Measurements from ENCODE around the gene BAX. TPM values are rescaled to one million over a fixed set of nuclear protein-coding genes. Genes with fewer than 3 reads are reported as not detected.
"Not testable (repeated sequence)": the region's sequence is repeated elsewhere in the genome, so short reads cannot be mapped to it uniquely, and the experiment has no call there.

BAX gene
- total RNA-seq, 2 donors from 2014 or later = 15.3 to 22.7 TPM

GRCh38 chr19:48918801-48919247 is 35.9 kb upstream of the BAX start:
- intact Hi-C loops (cut with DNase I) = no loop called here
- Histone ChIP-seq H3K4me3 (no peak overlapping the region), H3K27me3 (no peaks in the 10 kb centered on the region), H3K4me1 (no peaks in the 10 kb centered on the region), H3K27ac (no peak overlapping the region), H3K36me3 (replicated peaks in 1 of 2; ENCODE audit: insufficient read depth in 1 of 2, low read depth in 2 of 2) (peaks cover 16 to 18% of the 10 kb centered on the region in 2 donors), H3K9me3 (no peaks in the 10 kb centered on the region)
- DNase-seq (no peak), ATAC-seq (no peak)
- 92 to 93% methylated on average over 16 to 18 of the region's 18 CpGs for WGBS, 2 donors
- TF ChIP-seq POLR2A (IDR thresholded peaks at IDR 0.05) (no peak), CTCF (IDR thresholded peaks at IDR 0.05) (no peak)

DNA sequence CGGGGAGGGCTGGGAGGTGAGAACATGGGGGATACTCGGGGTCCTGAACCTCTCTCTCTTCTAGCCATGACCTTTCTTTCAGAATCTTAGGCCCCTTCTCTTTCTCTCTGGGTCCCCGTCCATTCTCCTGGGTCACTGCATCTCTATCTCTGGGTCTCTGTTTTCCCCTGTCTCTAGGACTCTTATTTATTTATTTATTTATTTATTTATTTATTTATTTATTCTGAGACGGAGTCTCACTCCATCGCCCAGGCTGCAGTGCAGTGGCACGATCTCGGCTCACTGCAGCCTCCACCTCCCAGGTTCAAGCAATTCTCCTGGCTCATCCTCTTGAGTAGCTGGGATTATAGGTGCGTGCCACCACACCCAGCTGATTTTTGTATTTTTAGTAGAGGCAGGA is 35.4 kb upstream of the BAX start:
- peaks cover 11 to 16% of the 10 kb centered on the region in 2 donors for H3K36me3 ChIP-seq (replicated peaks in 1 of 2; ENCODE audit: insufficient read depth in 1 of 2, low read depth in 2 of 2)
- H3K9me3 ChIP-seq; ATAC-seq; H3K4me1 ChIP-seq; H3K4me3 ChIP-seq; DNase-seq; H3K27me3 ChIP-seq; intact Hi-C loops (cut with DNase I); H3K27ac ChIP-seq: not testable (repeated sequence)
- 91 to 93% methylated on average over 8 of the region's 8 CpGs for WGBS, 2 donors

DNA sequence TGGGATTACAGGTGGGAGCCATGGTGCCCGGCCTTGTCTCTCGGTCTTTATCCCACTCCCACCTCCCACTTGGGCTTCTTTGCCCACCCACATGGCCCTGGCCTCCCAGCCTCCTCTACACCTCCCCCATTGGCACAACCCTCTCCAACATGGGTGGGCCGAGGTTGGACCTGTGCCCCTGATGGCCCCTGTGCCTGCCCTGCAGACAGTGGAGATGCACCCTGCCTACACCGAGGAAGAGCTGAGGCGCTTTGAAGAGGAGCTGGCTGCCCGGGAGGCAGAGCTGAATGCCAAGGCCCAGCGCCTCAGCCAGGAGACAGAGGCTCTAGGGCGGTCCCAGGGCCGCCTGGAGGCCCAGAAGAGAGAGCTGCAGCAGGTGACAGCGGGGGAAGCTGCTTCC is 33.7 kb upstream of the BAX start:
- no peak for TF ChIP-seq CTCF (IDR thresholded peaks at IDR 0.05)
- TF ChIP-seq POLR2A (IDR thresholded peaks at IDR 0.05) = no peak
- WGBS, 2 donors = 65 to 79% methylated on average over 4 to 8 of the region's 10 CpGs
- Histone ChIP-seq H3K27ac (no peak overlapping the region), H3K36me3 (replicated peaks in 1 of 2; ENCODE audit: insufficient read depth in 1 of 2, low read depth in 2 of 2) (peaks cover 3 to 10% of the 10 kb centered on the region in 2 donors), H3K27me3 (no peaks in the 10 kb centered on the region), H3K4me1 (no peaks in the 10 kb centered on the region), H3K4me3 (no peak overlapping the region), H3K9me3 (no peaks in the 10 kb centered on the region)
- DNase-seq (no peak), ATAC-seq (no peak)
- intact Hi-C loops (cut with DNase I) = no loop called here

GRCh38 chr19:48921721-48922500 is 32.8 kb upstream of the BAX start:
- intact Hi-C loops (cut with DNase I) = no loop called here
- 86 to 88% methylated on average over 4 to 11 of the region's 12 CpGs for WGBS, 2 donors
- peaks cover 2% of the 10 kb centered on the region for H3K4me1 ChIP-seq
- H3K27ac ChIP-seq = no peak overlapping the region
- DNase-seq (no peak), ATAC-seq (no peak)
- H3K9me3 ChIP-seq = no peaks in the 10 kb centered on the region
- no peaks in the 10 kb centered on the region for H3K27me3 ChIP-seq
- no peak for TF ChIP-seq CTCF (IDR thresholded peaks at IDR 0.05)
- peaks cover 3 to 8% of the 10 kb centered on the region in 2 donors for H3K36me3 ChIP-seq (replicated peaks in 1 of 2; ENCODE audit: insufficient read depth in 1 of 2, low read depth in 2 of 2)
- H3K4me3 ChIP-seq = no peak overlapping the region

- TF ChIP-seq POLR2A (IDR thresholded peaks at IDR 0.05) = no peak
- TF ChIP-seq CTCF (IDR thresholded peaks at IDR 0.05) = no peak
- Histone ChIP-seq H3K4me1 (peaks cover 6% of the 10 kb centered on the region), H3K9me3 (no peaks in the 10 kb centered on the region), H3K27ac (no peak overlapping the region), H3K27me3 (no peaks in the 10 kb centered on the region), H3K4me3 (no peak overlapping the region), H3K36me3 (replicated peaks in 1 of 2; ENCODE audit: insufficient read depth in 1 of 2, low read depth in 2 of 2) (peaks cover 3 to 8% of the 10 kb centered on the region in 2 donors)
- DNase-seq (no peak), ATAC-seq (no peak)
- intact Hi-C loops (cut with DNase I) = no loop called here
- WGBS, 2 donors = 82 to 86% methylated on average over 13 to 17 of the region's 18 CpGs
These were observed 31.9 kb upstream of the BAX start for GRCh38 chr19:48922548-48923490.

Measured in body of pancreas (tissue), 4 donors.